ENCODE results near the gene BCL2L2.

DNA sequence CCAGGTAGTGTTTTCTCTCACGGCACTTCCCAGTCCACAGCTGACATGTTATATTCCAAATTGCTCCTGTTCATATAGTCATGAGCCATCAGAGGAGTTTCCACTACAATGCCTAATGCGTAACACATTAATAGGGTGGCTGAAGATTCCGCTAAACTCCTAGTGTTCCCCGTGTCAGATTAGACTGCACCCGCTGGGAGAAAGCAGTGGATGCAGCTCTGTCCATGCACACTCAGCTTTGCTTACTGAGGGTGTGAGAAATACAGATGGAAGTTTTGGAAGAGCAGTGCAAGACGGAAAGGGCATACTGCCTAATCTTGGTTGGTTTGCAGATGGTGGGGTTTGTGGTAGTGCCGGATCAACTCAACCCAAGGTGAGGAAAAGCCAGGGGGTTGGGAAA lies 9.5 kb upstream of the BCL2L2 start:
- TF ChIP-seq, protein P1, sequence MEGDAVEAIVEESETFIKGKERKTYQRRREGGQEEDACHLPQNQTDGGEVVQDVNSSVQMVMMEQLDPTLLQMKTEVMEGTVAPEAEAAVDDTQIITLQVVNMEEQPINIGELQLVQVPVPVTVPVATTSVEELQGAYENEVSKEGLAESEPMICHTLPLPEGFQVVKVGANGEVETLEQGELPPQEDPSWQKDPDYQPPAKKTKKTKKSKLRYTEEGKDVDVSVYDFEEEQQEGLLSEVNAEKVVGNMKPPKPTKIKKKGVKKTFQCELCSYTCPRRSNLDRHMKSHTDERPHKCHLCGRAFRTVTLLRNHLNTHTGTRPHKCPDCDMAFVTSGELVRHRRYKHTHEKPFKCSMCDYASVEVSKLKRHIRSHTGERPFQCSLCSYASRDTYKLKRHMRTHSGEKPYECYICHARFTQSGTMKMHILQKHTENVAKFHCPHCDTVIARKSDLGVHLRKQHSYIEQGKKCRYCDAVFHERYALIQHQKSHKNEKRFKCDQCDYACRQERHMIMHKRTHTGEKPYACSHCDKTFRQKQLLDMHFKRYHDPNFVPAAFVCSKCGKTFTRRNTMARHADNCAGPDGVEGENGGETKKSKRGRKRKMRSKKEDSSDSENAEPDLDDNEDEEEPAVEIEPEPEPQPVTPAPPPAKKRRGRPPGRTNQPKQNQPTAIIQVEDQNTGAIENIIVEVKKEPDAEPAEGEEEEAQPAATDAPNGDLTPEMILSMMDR (conservative IDR thresholded peaks at IDR 0.05) = no peak
- no peak for TF ChIP-seq EZH2 (IDR thresholded peaks at IDR 0.05; ENCODE audit: low read depth)

Data from PC-9 (cell line).